ENCODE data around the gene IRF1. TPM values are rescaled to one million over a fixed set of nuclear protein-coding genes. Genes with fewer than 3 reads are reported as not detected.
A peak's percentile ranks its signal among the peaks of the same experiment; 100 is the strongest.

Gene IRF1
- total RNA-seq, 1 donor: 24.6 TPM

DNA sequence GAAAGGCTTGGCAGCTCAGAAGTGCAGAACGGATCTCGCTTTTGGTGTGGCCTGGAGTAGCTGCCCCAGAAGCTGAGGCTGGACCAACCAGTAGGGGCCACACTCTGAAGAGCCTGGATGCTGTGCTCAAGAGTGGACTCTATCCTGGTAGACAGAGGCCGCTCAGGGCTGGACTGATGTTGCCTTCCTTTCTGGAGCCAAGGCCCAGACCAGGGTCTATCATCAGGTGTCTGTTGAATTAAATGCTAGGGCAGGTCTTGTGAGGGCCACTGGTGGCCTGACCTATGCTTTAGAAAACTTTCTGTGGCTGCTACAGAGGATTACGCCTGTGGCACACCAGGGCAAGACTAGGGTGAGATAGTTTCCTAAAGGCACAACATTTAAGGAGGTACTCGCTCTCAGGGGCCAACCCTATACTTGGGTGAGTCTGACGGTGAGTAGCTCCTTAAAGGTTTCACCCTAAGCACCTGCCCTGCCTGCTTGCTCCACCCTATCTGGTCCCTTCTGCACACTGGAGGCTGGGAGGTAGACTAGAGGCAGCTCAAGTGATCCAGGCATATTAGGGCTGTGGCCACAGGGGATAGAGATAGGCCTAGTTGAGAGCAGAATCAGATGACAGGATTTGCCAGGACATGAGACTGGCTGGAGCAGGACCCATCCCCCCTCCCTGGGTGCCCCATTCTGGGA, 9.8 kb upstream of the IRF1 start:
- no peak overlapping the region for H3K4me3 ChIP-seq (ENCODE audit: low read depth, low read length)
- no peak for TF ChIP-seq CTCF (IDR thresholded peaks at IDR 0.05; ENCODE audit: insufficient read depth, low read length)
- DNase-seq (ENCODE audit: low read depth): no peak

GRCh38 chr5:132499440-132500243, 9.1 kb upstream of the IRF1 start:
- TF ChIP-seq CTCF (IDR thresholded peaks at IDR 0.05; ENCODE audit: insufficient read depth, low read length): no peak
- no peak overlapping the region for H3K4me3 ChIP-seq (ENCODE audit: low read depth, low read length)

GRCh38 chr5:132498686-132499271, 8.2 kb upstream of the IRF1 start:
- TF ChIP-seq CTCF (IDR thresholded peaks at IDR 0.05; ENCODE audit: insufficient read depth, low read length): no peak
- DNase-seq (ENCODE audit: low read depth): no peak
- H3K4me3 ChIP-seq (ENCODE audit: low read depth, low read length): no peak overlapping the region

More at GRCh38 chr5:132499440-132500243, 9.1 kb upstream of the IRF1 start:
- no peak for DNase-seq (ENCODE audit: low read depth)

GRCh38 chr5:132498152-132498551, 7.6 kb upstream of the IRF1 start:
- H3K4me3 ChIP-seq (ENCODE audit: low read depth, low read length): no peak overlapping the region
- no peak for TF ChIP-seq CTCF (IDR thresholded peaks at IDR 0.05; ENCODE audit: insufficient read depth, low read length)
- peak; percentile 83 for DNase-seq (ENCODE audit: low read depth)

- H3K4me3 ChIP-seq (ENCODE audit: low read depth, low read length): peak overlapping the region; percentile 72
- no peak for TF ChIP-seq CTCF (IDR thresholded peaks at IDR 0.05; ENCODE audit: insufficient read depth, low read length)
- DNase-seq (ENCODE audit: low read depth): peak; percentile 94
Measured at GRCh38 chr5:132497488-132497997, 7.0 kb upstream of the IRF1 start.

GRCh38 chr5:132496631-132497487, 6.3 kb upstream of the IRF1 start:
- TF ChIP-seq CTCF (IDR thresholded peaks at IDR 0.05; ENCODE audit: insufficient read depth, low read length): no peak
- H3K4me3 ChIP-seq (ENCODE audit: low read depth, low read length): peak overlapping the region; percentile 72
- DNase-seq (ENCODE audit: low read depth): peak; percentile 83
